ENCODE measurements around the gene FSTL4. TPM values are rescaled to one million over a fixed set of nuclear protein-coding genes. Genes with fewer than 3 reads are reported as not detected.

Gene FSTL4
- polyA plus RNA-seq, 1 donor from 2014 or later, result 0.57 TPM

DNA sequence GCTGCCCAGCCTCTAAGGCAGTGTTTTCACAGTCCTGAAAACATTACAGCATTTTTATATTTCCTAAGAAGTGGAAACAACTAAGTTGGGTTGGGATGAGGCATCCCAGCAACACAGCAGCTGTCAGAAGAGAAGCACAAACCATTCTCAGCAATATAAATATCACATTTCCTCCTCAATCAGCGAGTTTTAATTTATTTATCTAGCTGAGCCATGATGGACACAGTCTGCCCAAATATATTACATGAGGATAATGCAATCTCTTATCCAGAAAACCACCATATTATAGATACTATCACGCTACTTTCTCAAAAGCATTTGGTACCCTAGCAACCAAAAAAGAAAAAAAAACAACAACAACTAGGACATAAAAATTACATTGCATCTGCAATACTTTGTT lies 158.5 kb downstream of the FSTL4 start:
- no peaks in the 10 kb centered on the region for H3F3A ChIP-seq (ENCODE audit: insufficient read depth, low read length, poor library complexity, severe bottlenecking)
- H4K20me1 ChIP-seq (ENCODE audit: insufficient read depth), result no peaks in the 10 kb centered on the region
- no peaks in the 10 kb centered on the region for H3K27me3 ChIP-seq (ENCODE audit: insufficient read depth, low read depth, low read length)
- H3K9me3 ChIP-seq (ENCODE audit: low read length), result no peaks in the 10 kb centered on the region
- no peaks in the 10 kb centered on the region for H3K9me2 ChIP-seq (ENCODE audit: insufficient read depth, low read length)
- no peak overlapping the region for H3K4me3 ChIP-seq (ENCODE audit: low read length)
- H3K79me2 ChIP-seq (replicated peaks; ENCODE audit: insufficient read depth, low read length), result no peaks in the 10 kb centered on the region
- H3K9ac ChIP-seq (ENCODE audit: low read length), result no peak overlapping the region
- TF ChIP-seq POLR2AphosphoS5 (IDR thresholded peaks at IDR 0.05), result no peak
- TF ChIP-seq MXI1 (conservative IDR thresholded peaks at IDR 0.05; ENCODE audit: poor library complexity, severe bottlenecking), result no peak
- TF ChIP-seq, protein P1, sequence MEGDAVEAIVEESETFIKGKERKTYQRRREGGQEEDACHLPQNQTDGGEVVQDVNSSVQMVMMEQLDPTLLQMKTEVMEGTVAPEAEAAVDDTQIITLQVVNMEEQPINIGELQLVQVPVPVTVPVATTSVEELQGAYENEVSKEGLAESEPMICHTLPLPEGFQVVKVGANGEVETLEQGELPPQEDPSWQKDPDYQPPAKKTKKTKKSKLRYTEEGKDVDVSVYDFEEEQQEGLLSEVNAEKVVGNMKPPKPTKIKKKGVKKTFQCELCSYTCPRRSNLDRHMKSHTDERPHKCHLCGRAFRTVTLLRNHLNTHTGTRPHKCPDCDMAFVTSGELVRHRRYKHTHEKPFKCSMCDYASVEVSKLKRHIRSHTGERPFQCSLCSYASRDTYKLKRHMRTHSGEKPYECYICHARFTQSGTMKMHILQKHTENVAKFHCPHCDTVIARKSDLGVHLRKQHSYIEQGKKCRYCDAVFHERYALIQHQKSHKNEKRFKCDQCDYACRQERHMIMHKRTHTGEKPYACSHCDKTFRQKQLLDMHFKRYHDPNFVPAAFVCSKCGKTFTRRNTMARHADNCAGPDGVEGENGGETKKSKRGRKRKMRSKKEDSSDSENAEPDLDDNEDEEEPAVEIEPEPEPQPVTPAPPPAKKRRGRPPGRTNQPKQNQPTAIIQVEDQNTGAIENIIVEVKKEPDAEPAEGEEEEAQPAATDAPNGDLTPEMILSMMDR (IDR thresholded peaks at IDR 0.05; ENCODE audit: poor library complexity, severe bottlenecking), result no peak
- no peak for TF ChIP-seq REST (IDR thresholded peaks at IDR 0.05; ENCODE audit: borderline replicate concordance)
- no peak for TF ChIP-seq EP300 (conservative IDR thresholded peaks at IDR 0.05; ENCODE audit: poor library complexity, severe bottlenecking)
- no peak for TF ChIP-seq RAD21 (conservative IDR thresholded peaks at IDR 0.05)
- no peak for TF ChIP-seq EZH2 (IDR thresholded peaks at IDR 0.05; ENCODE audit: borderline replicate concordance, insufficient read depth, low read length, poor library complexity, severe bottlenecking)
- TF ChIP-seq SMC3 (conservative IDR thresholded peaks at IDR 0.05; ENCODE audit: poor library complexity), result no peak
- no peak for TF ChIP-seq TAF1 (IDR thresholded peaks at IDR 0.05; ENCODE audit: low read depth)
- no peak overlapping the region for H2AFZ ChIP-seq (ENCODE audit: low read depth, low read length)
- H3K4me2 ChIP-seq (ENCODE audit: low read length), result no peak overlapping the region
- no peaks in the 10 kb centered on the region for H3K36me3 ChIP-seq (ENCODE audit: insufficient read depth, low read length)
- H3K27ac ChIP-seq (ENCODE audit: low read length), result no peak overlapping the region

DNA sequence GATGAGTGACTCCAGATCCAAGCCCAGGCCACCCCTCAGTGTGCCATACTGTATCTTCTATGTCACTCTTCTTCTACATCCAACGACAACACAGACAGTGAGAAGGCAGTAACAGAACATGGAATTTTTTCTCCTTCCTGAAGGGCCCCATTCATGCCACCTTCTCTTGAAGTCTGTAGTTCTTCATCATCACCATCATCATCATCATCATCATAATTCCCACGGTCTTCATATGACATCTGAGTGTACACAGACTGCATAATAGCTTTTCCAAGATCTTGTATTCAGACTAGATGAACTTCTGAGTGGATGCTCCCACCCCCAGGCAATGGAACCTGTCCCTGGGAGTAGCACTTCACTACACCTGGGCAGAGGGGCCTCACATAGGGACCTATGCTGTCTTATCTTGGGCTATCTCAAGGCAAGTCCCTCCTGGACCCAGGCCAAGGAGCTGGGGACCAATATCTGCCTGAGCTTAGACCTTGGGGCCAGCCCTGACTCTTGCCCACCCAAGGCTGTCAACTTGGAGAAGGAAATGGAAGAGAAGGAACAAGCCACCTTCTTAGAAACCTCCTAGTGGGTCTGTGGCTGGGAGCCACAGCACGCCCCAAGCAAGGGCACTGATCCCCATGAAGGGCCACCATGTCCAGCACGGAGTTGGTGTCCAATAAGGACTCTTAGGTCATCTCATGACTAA lies 159.1 kb downstream of the FSTL4 start:
- Histone ChIP-seq H3K9me3 (ENCODE audit: low read length) (no peaks in the 10 kb centered on the region), H3K36me3 (ENCODE audit: insufficient read depth, low read length) (no peaks in the 10 kb centered on the region), H3K27ac (ENCODE audit: low read length) (no peak overlapping the region), H3K27me3 (ENCODE audit: insufficient read depth, low read depth, low read length) (no peaks in the 10 kb centered on the region), H2AFZ (ENCODE audit: low read depth, low read length) (no peak overlapping the region), H3K9ac (ENCODE audit: low read length) (no peak overlapping the region), H3F3A (ENCODE audit: insufficient read depth, low read length, poor library complexity, severe bottlenecking) (no peaks in the 10 kb centered on the region), H3K4me3 (ENCODE audit: low read length) (no peak overlapping the region), H3K79me2 (replicated peaks; ENCODE audit: insufficient read depth, low read length) (no peaks in the 10 kb centered on the region), H4K20me1 (ENCODE audit: insufficient read depth) (no peaks in the 10 kb centered on the region), H3K9me2 (ENCODE audit: insufficient read depth, low read length) (no peaks in the 10 kb centered on the region), H3K4me2 (ENCODE audit: low read length) (no peak overlapping the region)
- no peak for TF ChIP-seq SMC3 (conservative IDR thresholded peaks at IDR 0.05; ENCODE audit: poor library complexity)
- TF ChIP-seq, protein P1 (IDR thresholded peaks at IDR 0.05; ENCODE audit: poor library complexity, severe bottlenecking), result no peak
- TF ChIP-seq TAF1 (IDR thresholded peaks at IDR 0.05; ENCODE audit: low read depth), result no peak
- no peak for TF ChIP-seq MXI1 (conservative IDR thresholded peaks at IDR 0.05; ENCODE audit: poor library complexity, severe bottlenecking)
- TF ChIP-seq RAD21 (conservative IDR thresholded peaks at IDR 0.05), result no peak
- no peak for TF ChIP-seq EZH2 (IDR thresholded peaks at IDR 0.05; ENCODE audit: borderline replicate concordance, insufficient read depth, low read length, poor library complexity, severe bottlenecking)
- no peak for TF ChIP-seq POLR2AphosphoS5 (IDR thresholded peaks at IDR 0.05)
- TF ChIP-seq REST (IDR thresholded peaks at IDR 0.05; ENCODE audit: borderline replicate concordance), result no peak
- TF ChIP-seq EP300 (conservative IDR thresholded peaks at IDR 0.05; ENCODE audit: poor library complexity, severe bottlenecking), result no peak

Measured in neural cell (in vitro differentiated cells).